GM23248 (cell line): ENCODE results near the gene TEKTIP1. TPM values are rescaled to one million over a fixed set of nuclear protein-coding genes. Genes with fewer than 3 reads are reported as not detected.

Source experiments
- DNase-seq: peaks from one replicate; pipeline ENCODE4 v3.0.0-alpha.2; 2015
- H2AFZ ChIP-seq: fragments of 200-600 bp; sonication (generic); 2 replicates; pipeline ENCODE4 v1.6.1; 2016; ENCODE audit warnings: antibody characterized with exemption
- H3F3A ChIP-seq: fragments of 200-600 bp; sonication (generic); 2 replicates; pipeline ENCODE4 v1.6.1; 2016; ENCODE audit warnings: mild to moderate bottlenecking, antibody characterized with exemption, mixed run types; ENCODE audit not compliant: insufficient read depth
- H3K27ac ChIP-seq: fragments of 200-600 bp; sonication (generic); 2 replicates; pipeline ENCODE4 v1.5.1; 2016; ENCODE audit warnings: mild to moderate bottlenecking
- H3K27me3 ChIP-seq: fragments of 200-600 bp; sonication (generic); replicated peaks from 2 replicates; pipeline ENCODE4 v1.6.1; 2016; ENCODE audit warnings: mild to moderate bottlenecking; ENCODE audit not compliant: insufficient read depth
- H3K36me3 ChIP-seq: fragments of 200-600 bp; sonication (generic); 2 replicates; pipeline ENCODE4 v1.6.1; 2016; ENCODE audit warnings: low read depth, mild to moderate bottlenecking
- H3K4me1 ChIP-seq: fragments of 200-600 bp; sonication (generic); 2 replicates; pipeline ENCODE4 v1.6.1; 2016; ENCODE audit warnings: mild to moderate bottlenecking; ENCODE audit not compliant: insufficient read depth
- H3K4me2 ChIP-seq: fragments of 200-600 bp; sonication (generic); one replicate; pipeline ENCODE4 v1.6.1; 2016; ENCODE audit warnings: mild to moderate bottlenecking; ENCODE audit not compliant: unreplicated experiment
- H3K4me3 ChIP-seq: fragments of 200-600 bp; sonication (generic); 2 replicates; pipeline ENCODE4 v1.5.1; 2016; ENCODE audit warnings: mild to moderate bottlenecking
- H3K79me2 ChIP-seq: fragments of 200-600 bp; sonication (generic); 2 replicates; pipeline ENCODE4 v1.6.1; 2016; ENCODE audit warnings: mild to moderate bottlenecking; ENCODE audit not compliant: insufficient read depth
- H3K9ac ChIP-seq: fragments of 200-600 bp; sonication (generic); 2 replicates; pipeline ENCODE4 v1.6.1; 2016; ENCODE audit warnings: mild to moderate bottlenecking
- H3K9me2 ChIP-seq: fragments of 200-600 bp; sonication (generic); 2 replicates; pipeline ENCODE4 v1.6.1; 2016; ENCODE audit warnings: mixed run types, mild to moderate bottlenecking, moderate library complexity; ENCODE audit not compliant: insufficient read depth
- H3K9me3 ChIP-seq: fragments of 200-600 bp; sonication (generic); one replicate; pipeline ENCODE4 v1.6.1; 2017; ENCODE audit warnings: low read depth
- H4K20me1 ChIP-seq: fragments of 200-600 bp; sonication (generic); 2 replicates; pipeline ENCODE4 v1.6.0; 2016; ENCODE audit not compliant: insufficient read depth
- EZH2 ChIP-seq: fragments of 200-600 bp; sonication (generic); IDR thresholded peaks from 2 replicates; pipeline ENCODE4 v1.6.1; 2018; ENCODE audit warnings: antibody characterized with exemption, mild to moderate bottlenecking; ENCODE audit not compliant: insufficient read depth, poor library complexity, severe bottlenecking
- EZH2phosphoT487 ChIP-seq: fragments of 200-600 bp; sonication (generic); IDR thresholded peaks from 2 replicates; pipeline ENCODE4 v1.6.1; 2018; ENCODE audit warnings: antibody characterized with exemption, moderate library complexity, mild to moderate bottlenecking, low read depth; ENCODE audit not compliant: insufficient read depth
- WGBS, 2 experiments: methylation state at CpG; one replicate each; pipeline ENCODE4 v1.1.6; 2015 to 2017; ENCODE audit warnings: low lambda C conversion rate in 2 of 2, low coverage in 1 of 2; ENCODE audit errors: missing lambda C conversion rate in 2 of 2; 5-methylcytosine and 5-hydroxymethylcytosine counted together
- in situ Hi-C: fragments of 300-500 bp; cut with MboI; formaldehyde crosslinking; loops from 2 replicates; pipeline ENCODE4 v1.15.0; 2020
- polyA plus RNA-seq: library from polyadenylated mRNA; unstranded; fragments of >200 nt; fragmentation: Nextera tagmentation; extraction: Ambion mirVana; gene quantifications from 2 replicates; pipeline ENCODE4 v1.2.1, GENCODE V29; 2016
- total RNA-seq: library from RNA; depleted of rRNA; stranded (reverse); fragments of >200 nt; shearing (Covaris generic); gene quantifications from 2 replicates; pipeline ENCODE4 v1.2.3, GENCODE V29; 2014

TEKTIP1 gene
- total and polyA plus RNA-seq, 2 experiments from 2014 or later: not detected

DNA sequence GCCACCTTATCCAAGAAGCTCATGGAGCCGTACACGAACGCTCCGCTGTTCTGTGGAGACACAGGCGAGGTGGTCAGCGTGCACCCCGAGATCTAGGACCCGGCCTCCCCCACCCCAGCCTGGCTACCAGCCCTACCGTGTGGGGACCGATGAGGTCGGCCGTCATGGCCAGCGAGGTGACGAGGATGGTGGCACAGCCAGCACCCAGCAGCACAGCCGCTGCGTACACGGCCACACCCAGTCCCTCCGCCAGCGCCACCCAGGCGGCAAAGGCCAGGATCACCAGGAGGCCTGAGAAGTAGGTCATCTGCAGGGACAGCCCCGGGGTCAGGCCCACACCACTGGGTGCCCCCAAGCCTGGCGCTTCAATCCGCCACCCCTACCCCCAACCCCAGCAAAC is 7.1 kb downstream of the TEKTIP1 start:
- peaks cover 5% of the 10 kb centered on the region; the same call in 1 of the 2 replicates for H3F3A ChIP-seq
- in situ Hi-C loops: no loop called here
- TF ChIP-seq EZH2phosphoT487: no peak
- TF ChIP-seq EZH2: no peak
- H3K27ac ChIP-seq: no peak overlapping the region
- no peaks in the 10 kb centered on the region for H3K4me1 ChIP-seq
- no peak overlapping the region for H3K4me3 ChIP-seq
- H2AFZ ChIP-seq: no peak overlapping the region
- H3K4me2 ChIP-seq: no peak overlapping the region
- no peaks in the 10 kb centered on the region for H3K9me3 ChIP-seq
- H3K27me3 ChIP-seq: no peaks in the 10 kb centered on the region
- WGBS, 2 experiments: 93 to 95% methylated on average over 21 to 23 of the region's 23 CpGs
- no peaks in the 10 kb centered on the region for H3K79me2 ChIP-seq
- DNase-seq: no peak
- no peaks in the 10 kb centered on the region for H3K36me3 ChIP-seq
- no peak overlapping the region for H3K9ac ChIP-seq
- no peaks in the 10 kb centered on the region for H3K9me2 ChIP-seq
- H4K20me1 ChIP-seq: no peaks in the 10 kb centered on the region

DNA sequence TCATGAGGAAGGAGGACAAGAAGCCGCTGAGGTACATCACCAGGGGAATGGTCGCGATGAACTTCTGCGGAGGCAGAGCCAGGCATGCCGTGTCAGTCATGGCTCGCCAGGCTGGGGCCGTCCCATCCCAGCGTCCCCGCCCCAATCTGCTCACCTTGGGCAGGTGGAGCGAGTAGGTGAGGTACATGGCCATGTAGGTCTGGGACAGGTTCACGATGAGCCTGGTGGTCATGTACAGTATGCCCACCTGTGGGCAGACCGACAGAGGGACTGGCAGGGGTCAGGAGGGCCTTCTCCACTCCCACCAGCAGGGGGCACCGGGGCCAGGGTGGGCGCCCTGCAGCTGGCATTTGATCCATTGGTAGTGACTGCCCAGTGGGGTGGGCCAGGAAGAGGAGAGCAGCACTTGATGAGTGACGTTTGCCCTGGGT is 8.3 kb downstream of the TEKTIP1 start:
- Histone ChIP-seq H3K36me3 (no peaks in the 10 kb centered on the region), H2AFZ (no peak overlapping the region), H3K27ac (no peak overlapping the region), H3F3A (no peaks in the 10 kb centered on the region), H3K9me2 (no peaks in the 10 kb centered on the region), H3K4me1 (no peaks in the 10 kb centered on the region), H3K79me2 (peaks cover 9% of the 10 kb centered on the region; the same call in 1 of the 2 replicates), H3K9ac (no peak overlapping the region), H3K4me2 (no peak overlapping the region), H4K20me1 (no peaks in the 10 kb centered on the region), H3K9me3 (no peaks in the 10 kb centered on the region), H3K4me3 (no peak overlapping the region), H3K27me3 (no peaks in the 10 kb centered on the region)
- TF ChIP-seq EZH2phosphoT487 (no peak), EZH2 (no peak)
- peak; percentile 53 for DNase-seq
- in situ Hi-C loops: no loop called here
- WGBS, 2 experiments: 86 to 92% methylated on average over 12 to 15 of the region's 15 CpGs

DNA sequence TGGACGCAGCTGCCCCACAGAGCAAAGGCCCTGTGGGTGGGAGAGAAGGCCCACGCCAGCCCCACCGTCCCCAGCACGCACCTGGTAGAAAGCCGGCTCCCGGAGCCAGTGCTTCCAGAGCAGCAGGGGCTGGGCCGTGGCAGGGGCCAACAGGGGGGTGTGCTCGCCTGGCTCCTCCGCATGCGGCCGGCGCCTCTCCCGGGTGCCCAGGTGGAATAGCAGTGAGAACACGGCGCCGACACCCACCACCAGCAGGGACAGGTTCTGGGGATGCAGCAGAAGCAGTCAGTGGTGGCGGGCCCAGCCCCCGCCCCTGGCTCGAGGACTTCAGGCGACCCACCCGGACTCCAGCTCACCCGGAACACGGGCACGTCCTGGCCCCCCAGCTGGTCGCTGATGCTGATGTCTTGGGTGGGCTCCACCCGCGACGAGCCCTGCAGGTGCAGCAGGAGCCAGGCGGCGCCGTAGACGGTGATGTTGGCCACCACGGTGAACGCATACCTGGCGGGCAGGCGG is 8.9 kb downstream of the TEKTIP1 start:
- 84 to 88% methylated on average over 27 to 29 of the region's 36 CpGs for WGBS, 2 experiments
- Histone ChIP-seq H3K27me3 (no peaks in the 10 kb centered on the region), H2AFZ (no peak overlapping the region), H3K4me1 (no peaks in the 10 kb centered on the region), H3K79me2 (peaks cover 14% of the 10 kb centered on the region), H3K9me3 (no peaks in the 10 kb centered on the region), H3K4me2 (no peak overlapping the region), H4K20me1 (no peaks in the 10 kb centered on the region), H3K9ac (no peak overlapping the region), H3K9me2 (no peaks in the 10 kb centered on the region), H3K4me3 (no peak overlapping the region), H3K27ac (no peak overlapping the region), H3F3A (no peaks in the 10 kb centered on the region), H3K36me3 (no peaks in the 10 kb centered on the region)
- in situ Hi-C loops: no loop called here
- TF ChIP-seq EZH2 (no peak), EZH2phosphoT487 (no peak)
- no peak for DNase-seq

DNA sequence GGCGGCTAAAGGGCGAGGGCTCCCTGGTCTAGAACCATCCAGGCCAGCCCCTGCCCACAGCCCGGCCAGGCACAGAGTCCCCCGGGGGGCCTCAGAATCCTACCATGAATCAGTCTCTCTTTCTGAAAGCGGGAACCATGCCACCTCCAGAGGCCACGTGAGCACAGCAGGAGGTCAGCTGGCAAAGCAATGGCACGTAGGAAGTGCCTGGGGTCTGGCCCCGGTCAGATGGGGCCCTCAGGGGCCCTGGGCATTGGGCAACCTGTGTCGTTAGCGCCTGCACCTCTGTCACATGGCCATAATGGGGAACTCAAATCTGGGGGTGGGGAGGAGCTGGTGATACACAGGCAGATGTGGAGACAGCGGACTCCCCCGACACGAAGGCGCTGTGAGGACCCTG is 9.6 kb downstream of the TEKTIP1 start:
- no peak for DNase-seq
- H3K9me2 ChIP-seq: no peaks in the 10 kb centered on the region
- H4K20me1 ChIP-seq: no peaks in the 10 kb centered on the region
- H3K9me3 ChIP-seq: no peaks in the 10 kb centered on the region
- peaks cover 20% of the 10 kb centered on the region for H3K79me2 ChIP-seq
- H2AFZ ChIP-seq: no peak overlapping the region
- H3K4me1 ChIP-seq: no peaks in the 10 kb centered on the region
- no peak overlapping the region for H3K27ac ChIP-seq
- no peaks in the 10 kb centered on the region for H3F3A ChIP-seq
- H3K4me2 ChIP-seq: no peak overlapping the region
- 86 to 87% methylated on average over 14 of the region's 14 CpGs for WGBS, 2 experiments
- H3K36me3 ChIP-seq: no peaks in the 10 kb centered on the region
- in situ Hi-C loops: no loop called here
- H3K9ac ChIP-seq: no peak overlapping the region
- no peak overlapping the region for H3K4me3 ChIP-seq
- TF ChIP-seq EZH2phosphoT487 (no peak), EZH2 (no peak)
- no peaks in the 10 kb centered on the region for H3K27me3 ChIP-seq

DNA sequence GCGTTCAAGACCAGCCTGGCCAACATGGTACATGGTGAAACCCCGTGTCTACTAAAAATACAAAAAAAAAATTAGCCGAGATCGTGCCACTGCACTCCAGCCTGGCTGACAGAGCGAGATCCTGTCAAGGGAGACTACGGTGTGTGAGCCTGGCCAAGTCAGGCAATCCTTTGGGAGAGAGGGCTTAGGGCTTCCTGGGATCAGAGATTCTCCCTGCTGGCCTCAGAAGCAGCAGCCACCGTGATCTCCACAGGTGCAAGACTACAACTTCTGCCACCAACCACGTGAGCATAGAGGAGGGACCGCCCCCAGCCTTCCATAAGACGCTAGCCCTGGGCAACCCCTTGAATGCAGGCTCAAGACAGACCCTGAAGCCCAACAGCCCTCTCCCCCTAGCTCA is 10.8 kb downstream of the TEKTIP1 start:
- H2AFZ ChIP-seq: no peak overlapping the region
- no peak overlapping the region for H3K4me2 ChIP-seq
- H3K4me3 ChIP-seq: no peak overlapping the region
- WGBS, 2 experiments: 93 to 96% methylated on average over 10 of the region's 10 CpGs
- H3K27ac ChIP-seq: no peak overlapping the region
- no peaks in the 10 kb centered on the region for H3K36me3 ChIP-seq
- H3F3A ChIP-seq: no peaks in the 10 kb centered on the region
- H3K27me3 ChIP-seq: no peaks in the 10 kb centered on the region
- H3K9ac ChIP-seq: no peak overlapping the region
- TF ChIP-seq EZH2 (no peak), EZH2phosphoT487 (no peak)
- no peaks in the 10 kb centered on the region for H3K9me3 ChIP-seq
- no peaks in the 10 kb centered on the region for H3K4me1 ChIP-seq
- peaks cover 32% of the 10 kb centered on the region for H3K79me2 ChIP-seq
- H4K20me1 ChIP-seq: no peaks in the 10 kb centered on the region
- in situ Hi-C loops: no loop called here
- DNase-seq: no peak
- H3K9me2 ChIP-seq: no peaks in the 10 kb centered on the region
